ENCODE results near the gene BLVRA. TPM values are rescaled to one million over a fixed set of nuclear protein-coding genes. Genes with fewer than 3 reads are reported as not detected.

BLVRA gene
- total RNA-seq, 2 donors from 2014 or later = 29.6 to 54.8 TPM

- Histone ChIP-seq H3K27me3 (no peaks in the 10 kb centered on the region), H3K4me1 (no peaks in the 10 kb centered on the region), H3K27ac (no peak overlapping the region), H3K9me3 (no peaks in the 10 kb centered on the region), H3K36me3 (no peaks in the 10 kb centered on the region), H3K4me3 (no peak overlapping the region)
- no peak for DNase-seq (ENCODE audit: low spot score)
- TF ChIP-seq CTCF (IDR thresholded peaks at IDR 0.05) = no peak
Measured at GRCh38 chr7:43749383-43749940, 9.0 kb upstream of the BLVRA start.

- no peaks in the 10 kb centered on the region for H3K9me3 ChIP-seq
- no peak overlapping the region for H3K4me3 ChIP-seq
- DNase-seq (ENCODE audit: low spot score) = no peak
- H3K4me1 ChIP-seq = no peaks in the 10 kb centered on the region
- H3K27ac ChIP-seq = no peak overlapping the region
- no peak for TF ChIP-seq CTCF (IDR thresholded peaks at IDR 0.05)
- H3K27me3 ChIP-seq = no peaks in the 10 kb centered on the region
- no peaks in the 10 kb centered on the region for H3K36me3 ChIP-seq
Measured at GRCh38 chr7:43750016-43750887, 8.2 kb upstream of the BLVRA start.

GRCh38 chr7:43752411-43752810 is 6.1 kb upstream of the BLVRA start:
- no peak for TF ChIP-seq CTCF (IDR thresholded peaks at IDR 0.05)
- H3K27ac ChIP-seq = no peak overlapping the region
- DNase-seq (ENCODE audit: low spot score) = no peak
- H3K27me3 ChIP-seq = no peaks in the 10 kb centered on the region
- no peaks in the 10 kb centered on the region for H3K9me3 ChIP-seq
- no peaks in the 10 kb centered on the region for H3K36me3 ChIP-seq
- no peaks in the 10 kb centered on the region for H3K4me1 ChIP-seq
- no peak overlapping the region for H3K4me3 ChIP-seq

- Histone ChIP-seq H3K27ac (no peak overlapping the region), H3K9me3 (no peaks in the 10 kb centered on the region), H3K4me1 (peaks cover 0 to 6% of the 10 kb centered on the region in 2 donors), H3K27me3 (no peaks in the 10 kb centered on the region), H3K36me3 (no peaks in the 10 kb centered on the region), H3K4me3 (no peak overlapping the region)
- no peak for DNase-seq (ENCODE audit: low spot score)
- no peak for TF ChIP-seq CTCF (IDR thresholded peaks at IDR 0.05)
Measured at GRCh38 chr7:43753271-43753810, 5.1 kb upstream of the BLVRA start.

GRCh38 chr7:43753843-43754242 is 4.6 kb upstream of the BLVRA start:
- Histone ChIP-seq H3K27me3 (no peaks in the 10 kb centered on the region), H3K9me3 (no peaks in the 10 kb centered on the region), H3K36me3 (no peaks in the 10 kb centered on the region), H3K27ac (no peak overlapping the region), H3K4me3 (no peak overlapping the region), H3K4me1 (peaks cover 0 to 6% of the 10 kb centered on the region in 2 donors)
- TF ChIP-seq CTCF (IDR thresholded peaks at IDR 0.05) = no peak
- no peak for DNase-seq (ENCODE audit: low spot score)
